GM19043 (cell line): ENCODE results near the gene AP1M1.

ENCODE experiments used
- ATAC-seq: cut with Tn5 transposase; IDR thresholded peaks from one replicate; pipeline ENCODE4 v1.9.1; 2021; ENCODE audit warnings: low read depth; ENCODE audit not compliant: unreplicated experiment

AP1M1 gene

GRCh38 chr19:16288544-16288943, 90.8 kb downstream of the AP1M1 start:
- no peak for ATAC-seq

DNA sequence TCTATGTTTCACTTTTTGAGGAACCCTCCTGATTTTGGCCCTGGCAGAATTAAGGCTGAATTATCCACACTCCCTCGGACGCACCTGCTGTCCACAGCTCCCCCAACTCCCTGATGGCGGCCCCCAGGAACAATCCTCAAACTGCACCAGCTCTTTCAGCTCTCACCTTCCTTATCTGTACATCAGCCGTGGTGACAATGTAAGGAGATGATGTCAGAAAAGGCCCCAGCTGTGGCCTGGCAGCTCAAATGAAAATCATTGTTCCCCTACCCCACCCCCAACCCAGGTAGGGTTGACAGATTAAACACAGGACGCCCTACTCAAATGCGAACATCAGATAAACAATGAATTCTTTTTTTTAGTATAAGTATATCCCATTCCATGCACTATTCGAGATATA, 91.9 kb downstream of the AP1M1 start:
- ATAC-seq, result no peak

GRCh38 chr19:16290692-16291091, 93.0 kb downstream of the AP1M1 start:
- no peak for ATAC-seq

DNA sequence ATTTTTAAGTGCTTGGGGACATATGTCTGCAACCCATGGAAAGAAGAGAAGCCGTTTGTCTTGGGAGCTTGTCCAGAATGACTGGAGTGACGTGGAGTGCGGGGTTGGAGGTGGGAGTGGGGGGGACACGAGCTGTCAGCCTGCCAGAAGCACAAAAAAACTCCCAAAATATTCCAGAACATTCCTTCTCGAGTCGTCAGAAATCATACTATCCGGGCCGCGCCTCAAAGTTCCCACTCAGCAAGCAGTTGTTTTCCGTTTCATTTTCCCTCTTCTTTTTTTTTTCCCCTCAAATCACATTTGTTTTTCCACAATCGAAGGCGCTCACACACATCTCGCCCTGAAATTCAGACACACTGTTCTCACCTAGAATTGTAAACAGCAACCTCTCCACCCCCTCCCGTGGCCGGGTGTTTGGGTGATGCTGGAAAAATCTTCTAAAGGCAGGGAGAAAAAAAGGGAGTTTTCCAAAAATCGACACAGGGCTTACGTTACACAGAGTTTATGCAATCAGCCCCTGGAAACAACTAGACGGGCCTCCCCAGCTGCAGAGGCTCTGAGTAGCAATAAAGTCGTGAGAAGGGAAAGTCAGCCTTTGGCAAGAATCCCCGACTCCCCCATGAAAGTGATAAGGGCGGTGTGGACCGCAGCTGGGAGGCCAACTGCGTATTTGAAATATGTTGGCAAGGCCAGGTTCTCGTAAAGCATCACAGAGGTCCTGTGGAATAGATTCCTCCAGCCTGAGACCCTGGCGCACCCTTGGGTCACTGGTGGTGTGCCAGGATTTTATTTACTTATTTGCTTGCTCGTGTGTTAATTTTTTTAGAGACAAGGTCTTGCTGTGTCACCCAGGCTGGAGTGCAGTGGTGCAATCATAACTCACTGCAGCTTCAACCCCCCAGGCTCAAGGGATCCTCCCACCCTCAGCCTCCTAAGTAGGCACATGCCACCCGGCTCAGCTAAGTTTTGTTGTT, 95.7 kb downstream of the AP1M1 start:
- no peak for ATAC-seq

DNA sequence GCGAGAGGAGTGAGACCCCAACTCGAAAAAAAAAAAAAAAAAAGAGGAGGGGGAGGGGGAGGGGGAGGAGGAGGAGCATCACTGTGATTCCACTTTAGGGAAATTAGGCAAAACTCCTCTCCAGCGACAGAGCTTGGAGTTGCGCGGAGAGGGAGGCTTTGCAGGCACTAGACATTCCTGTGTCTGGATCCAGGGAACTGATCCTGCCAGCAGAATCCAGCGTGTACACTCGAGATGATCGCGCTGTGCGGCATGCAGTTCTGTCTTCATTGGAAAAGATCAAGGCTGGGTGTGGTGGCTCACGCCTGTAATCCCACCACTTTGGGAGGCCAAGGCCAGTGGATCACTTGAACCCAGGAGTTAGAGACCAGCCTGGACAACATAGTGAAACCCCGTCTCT, 97.3 kb downstream of the AP1M1 start:
- ATAC-seq, result no peak
